ELR (cell line): Measurements from ENCODE around the gene PARD3B.

ENCODE experiments used
- DNase-seq: peaks from one replicate; pipeline ENCODE4 v3.0.0-alpha.2; 2015; ENCODE audit warnings: low read depth

Gene PARD3B

GRCh38 chr2:205139822-205140463 lies 594.7 kb downstream of the PARD3B start:
- DNase-seq: no peak

- DNase-seq: no peak
Observed at GRCh38 chr2:205141381-205141780, 596.1 kb downstream of the PARD3B start.

- no peak for DNase-seq
Observed at GRCh38 chr2:205145888-205146287, 600.6 kb downstream of the PARD3B start.

GRCh38 chr2:205148755-205149154 lies 603.5 kb downstream of the PARD3B start:
- no peak for DNase-seq

- no peak for DNase-seq
Observed at GRCh38 chr2:205156457-205156856, 611.2 kb downstream of the PARD3B start.

- no peak for DNase-seq
Observed at GRCh38 chr2:205158404-205158803, 613.1 kb downstream of the PARD3B start.

- DNase-seq: no peak
Observed at GRCh38 chr2:205161156-205161839, 616.0 kb downstream of the PARD3B start.

GRCh38 chr2:205166745-205167144 lies 621.5 kb downstream of the PARD3B start:
- no peak for DNase-seq

GRCh38 chr2:205169012-205169411 lies 623.7 kb downstream of the PARD3B start:
- DNase-seq: no peak

- DNase-seq: no peak
Observed at GRCh38 chr2:205169464-205169863, 624.2 kb downstream of the PARD3B start.

- DNase-seq: no peak
Observed at GRCh38 chr2:205170399-205170798, 625.1 kb downstream of the PARD3B start.

GRCh38 chr2:205171261-205171940 lies 626.1 kb downstream of the PARD3B start:
- DNase-seq: no peak

GRCh38 chr2:205175831-205176230 lies 630.6 kb downstream of the PARD3B start:
- no peak for DNase-seq

GRCh38 chr2:205176546-205176945 lies 631.3 kb downstream of the PARD3B start:
- no peak for DNase-seq

GRCh38 chr2:205177546-205177945 lies 632.3 kb downstream of the PARD3B start:
- DNase-seq: no peak

GRCh38 chr2:205180730-205181129 lies 635.5 kb downstream of the PARD3B start:
- DNase-seq: no peak

- DNase-seq: no peak
Observed at GRCh38 chr2:205187731-205188130, 642.5 kb downstream of the PARD3B start.

GRCh38 chr2:205188239-205189138 lies 643.2 kb downstream of the PARD3B start:
- DNase-seq: no peak

GRCh38 chr2:205189301-205189700 lies 644.0 kb downstream of the PARD3B start:
- no peak for DNase-seq

GRCh38 chr2:205190528-205190927 lies 645.3 kb downstream of the PARD3B start:
- no peak for DNase-seq

GRCh38 chr2:205193125-205193835 lies 648.0 kb downstream of the PARD3B start:
- no peak for DNase-seq

GRCh38 chr2:205193836-205194228 lies 648.6 kb downstream of the PARD3B start:
- no peak for DNase-seq
